ENCODE results near the gene CLIC1.

GRCh38 chr6:31686483-31686882 is 49.8 kb downstream of the CLIC1 start:
- TF ChIP-seq POLR2A (IDR thresholded peaks at IDR 0.05), result no peak
- no peak for TF ChIP-seq CTCF (IDR thresholded peaks at IDR 0.05)
- TF ChIP-seq POLR2AphosphoS5 (IDR thresholded peaks at IDR 0.05), result no peak

All from transverse colon (tissue), 4 donors.